Type B pancreatic cell (in vitro differentiated cells): ENCODE results near the gene ENOX1. TPM values are rescaled to one million over a fixed set of nuclear protein-coding genes. Genes with fewer than 3 reads are reported as not detected.

Source experiments
- DNase-seq: peaks from one replicate; pipeline ENCODE4 v3.0.0; 2021; ENCODE audit warnings: mixed read lengths; ENCODE audit not compliant: unreplicated experiment; ENCODE audit errors: extremely low spot score
- H3K27ac Mint-ChIP-seq: 2 replicates; pipeline ENCODE4 v1.8.0; 2021; ENCODE audit warnings: mild to moderate bottlenecking, mixed read lengths
- H3K27me3 Mint-ChIP-seq: 2 replicates; pipeline ENCODE4 v1.8.0; 2021; ENCODE audit warnings: mixed read lengths
- H3K36me3 Mint-ChIP-seq: 2 replicates; pipeline ENCODE4 v1.8.0; 2021; ENCODE audit warnings: mixed read lengths
- H3K4me1 Mint-ChIP-seq: one replicate; pipeline ENCODE4 v1.8.0; 2021; ENCODE audit warnings: mixed read lengths; ENCODE audit not compliant: unreplicated experiment
- H3K4me3 Mint-ChIP-seq: 2 replicates; pipeline ENCODE4 v1.8.0; 2021; ENCODE audit warnings: mild to moderate bottlenecking, mixed read lengths
- H3K9me3 Mint-ChIP-seq: 2 replicates; pipeline ENCODE4 v1.8.0; 2021; ENCODE audit warnings: mixed read lengths
- total RNA-seq: library from RNA; stranded (reverse); gene quantifications from 2 replicates; pipeline ENCODE4 v1.2.1, GENCODE V29; 2021; ENCODE audit warnings: low replicate concordance
- TF ChIP-seq, protein P1 (sequence below): fragments of 200-600 bp; sonication (generic); conservative IDR thresholded peaks from 2 replicates; pipeline ENCODE4 v1.5.0; 2021; ENCODE audit warnings: antibody characterized with exemption, mild to moderate bottlenecking

ENOX1 gene
- total RNA-seq, 1 donor from 2014 or later, result 7.5 TPM

DNA sequence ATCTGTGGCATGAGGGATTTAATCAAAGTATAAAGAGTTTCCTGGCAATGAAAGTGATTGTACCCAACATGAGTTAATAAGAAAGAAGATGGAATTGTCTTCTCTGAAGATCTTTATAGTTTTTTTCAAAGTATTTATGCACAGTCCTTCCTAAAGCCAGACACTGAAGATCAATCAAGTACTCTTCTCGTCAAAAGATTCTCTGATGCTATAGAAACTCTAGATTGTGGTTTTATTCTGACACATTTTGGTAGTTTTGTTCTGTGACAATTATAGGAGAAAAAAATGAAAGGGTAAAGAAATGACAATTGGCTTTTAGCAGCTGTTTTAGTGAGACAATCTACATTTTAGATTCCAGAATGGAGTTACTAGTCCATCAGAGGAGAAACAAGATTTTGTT is 10.4 kb upstream of the ENOX1 start:
- TF ChIP-seq, protein P1, sequence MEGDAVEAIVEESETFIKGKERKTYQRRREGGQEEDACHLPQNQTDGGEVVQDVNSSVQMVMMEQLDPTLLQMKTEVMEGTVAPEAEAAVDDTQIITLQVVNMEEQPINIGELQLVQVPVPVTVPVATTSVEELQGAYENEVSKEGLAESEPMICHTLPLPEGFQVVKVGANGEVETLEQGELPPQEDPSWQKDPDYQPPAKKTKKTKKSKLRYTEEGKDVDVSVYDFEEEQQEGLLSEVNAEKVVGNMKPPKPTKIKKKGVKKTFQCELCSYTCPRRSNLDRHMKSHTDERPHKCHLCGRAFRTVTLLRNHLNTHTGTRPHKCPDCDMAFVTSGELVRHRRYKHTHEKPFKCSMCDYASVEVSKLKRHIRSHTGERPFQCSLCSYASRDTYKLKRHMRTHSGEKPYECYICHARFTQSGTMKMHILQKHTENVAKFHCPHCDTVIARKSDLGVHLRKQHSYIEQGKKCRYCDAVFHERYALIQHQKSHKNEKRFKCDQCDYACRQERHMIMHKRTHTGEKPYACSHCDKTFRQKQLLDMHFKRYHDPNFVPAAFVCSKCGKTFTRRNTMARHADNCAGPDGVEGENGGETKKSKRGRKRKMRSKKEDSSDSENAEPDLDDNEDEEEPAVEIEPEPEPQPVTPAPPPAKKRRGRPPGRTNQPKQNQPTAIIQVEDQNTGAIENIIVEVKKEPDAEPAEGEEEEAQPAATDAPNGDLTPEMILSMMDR, result no peak
- H3K4me1 Mint-ChIP-seq, result peaks cover 4% of the 10 kb centered on the region
- peaks cover 3% of the 10 kb centered on the region for H3K27me3 Mint-ChIP-seq
- no peak overlapping the region for H3K27ac Mint-ChIP-seq
- H3K4me3 Mint-ChIP-seq, result no peak overlapping the region
- H3K36me3 Mint-ChIP-seq, result no peaks in the 10 kb centered on the region
- H3K9me3 Mint-ChIP-seq, result no peaks in the 10 kb centered on the region
- DNase-seq, result no peak

DNA sequence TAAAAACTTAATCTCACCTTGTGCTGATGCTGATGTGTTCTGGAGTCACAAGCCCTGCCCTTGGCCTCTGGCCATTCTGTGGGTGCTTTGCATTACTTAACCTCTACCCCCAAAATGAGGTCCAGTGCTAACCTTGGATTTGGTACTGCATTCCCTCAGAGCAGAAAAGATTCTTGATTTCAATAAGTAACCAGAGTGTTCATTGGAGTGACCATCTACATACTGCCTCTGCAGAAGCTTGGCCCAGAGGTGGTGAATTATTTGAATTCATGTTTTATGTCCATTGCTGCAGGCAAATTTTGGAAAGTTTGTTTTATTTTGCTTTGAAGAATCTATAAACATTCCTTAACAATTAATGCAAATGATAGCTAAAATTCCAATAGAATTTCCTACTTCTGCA is 7.6 kb upstream of the ENOX1 start:
- Mint-ChIP-seq H3K27me3 (peaks cover 6% of the 10 kb centered on the region), H3K4me3 (no peak overlapping the region), H3K9me3 (no peaks in the 10 kb centered on the region)

DNA sequence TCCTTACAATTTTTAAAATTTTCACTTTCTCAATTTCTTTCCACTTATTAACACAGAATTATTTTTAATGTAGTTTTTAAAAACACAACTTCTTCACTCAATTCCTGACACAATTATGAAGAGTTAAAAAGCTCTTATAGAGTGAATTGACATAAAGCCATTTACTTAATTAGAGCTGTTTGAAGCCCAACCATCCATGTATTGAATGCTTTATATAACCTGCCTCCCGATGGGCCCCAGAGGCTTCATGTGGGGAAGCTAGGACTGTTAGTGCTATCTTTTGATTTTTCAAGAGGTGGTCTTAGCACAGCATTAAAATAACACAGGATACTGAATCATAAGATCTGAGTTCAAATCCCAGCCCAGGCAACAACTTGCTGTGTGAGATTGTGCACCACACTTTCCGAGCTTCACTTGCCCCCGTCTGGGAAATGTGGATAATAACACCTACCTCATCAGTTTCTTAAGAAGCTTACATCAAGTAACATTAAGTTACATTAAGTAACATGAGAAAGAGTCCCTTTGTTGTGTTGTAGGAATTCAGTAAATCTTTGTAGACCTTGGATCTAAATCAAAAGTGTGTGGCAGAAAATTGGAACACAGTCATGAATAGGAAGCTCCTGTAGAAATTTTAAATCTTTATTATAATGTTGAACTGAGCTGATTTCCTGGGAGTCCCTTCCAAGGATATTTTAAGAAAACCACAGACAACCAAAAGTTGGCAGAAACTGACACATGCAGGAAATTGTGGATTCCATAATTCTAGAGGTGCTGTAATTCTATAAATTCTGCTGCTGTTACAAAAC is 5.5 kb upstream of the ENOX1 start:
- TF ChIP-seq, protein P1, result no peak
- H3K4me1 Mint-ChIP-seq, result peaks cover 12% of the 10 kb centered on the region
- peaks cover 15% of the 10 kb centered on the region for H3K27me3 Mint-ChIP-seq
- no peak overlapping the region for H3K27ac Mint-ChIP-seq
- no peaks in the 10 kb centered on the region for H3K9me3 Mint-ChIP-seq
- H3K4me3 Mint-ChIP-seq, result no peak overlapping the region
- no peaks in the 10 kb centered on the region for H3K36me3 Mint-ChIP-seq
- DNase-seq, result no peak

More for the DNA sequence above, 7.6 kb upstream of the ENOX1 start:
- TF ChIP-seq, protein P1, result no peak
- peaks cover 4% of the 10 kb centered on the region for H3K4me1 Mint-ChIP-seq
- no peak for DNase-seq
- no peak overlapping the region for H3K27ac Mint-ChIP-seq
- H3K36me3 Mint-ChIP-seq, result no peaks in the 10 kb centered on the region

GRCh38 chr13:43787997-43788396 is 1.2 kb upstream of the ENOX1 start:
- no peak for DNase-seq
- peaks cover 18% of the 10 kb centered on the region for H3K4me1 Mint-ChIP-seq
- no peaks in the 10 kb centered on the region for H3K36me3 Mint-ChIP-seq
- TF ChIP-seq, protein P1, result peak; percentile 73
- peaks cover 17% of the 10 kb centered on the region for H3K27me3 Mint-ChIP-seq
- peak overlapping the region; percentile 67 for H3K27ac Mint-ChIP-seq
- H3K4me3 Mint-ChIP-seq, result peak overlapping the region; percentile 95
- no peaks in the 10 kb centered on the region for H3K9me3 Mint-ChIP-seq

- Mint-ChIP-seq H3K36me3 (no peaks in the 10 kb centered on the region), H3K9me3 (no peaks in the 10 kb centered on the region)
Observed at GRCh38 chr13:43787518-43787891, 733 bp upstream of the ENOX1 start.

More at GRCh38 chr13:43787518-43787891, 733 bp upstream of the ENOX1 start:
- Mint-ChIP-seq H3K4me1 (peaks cover 14% of the 10 kb centered on the region), H3K4me3 (peak overlapping the region; percentile 95), H3K27me3 (peaks cover 17% of the 10 kb centered on the region), H3K27ac (peak overlapping the region; percentile 67)
- TF ChIP-seq, protein P1, result no peak
- DNase-seq, result no peak
